GM23338 (cell line): ENCODE measurements around the gene EFNB2.

Source experiments
- CTCF ChIP-seq, 2 experiments: fragments of 200-600 bp in 1 of 2; sonication (generic) in 1 of 2; conservative IDR thresholded peaks; 2 replicates each; pipeline versions ENCODE4 v1.5.1 to v1.6.1; 2016 to 2017; ENCODE audit warnings: antibody characterized with exemption in 2 of 2, low read depth in 2 of 2, mild to moderate bottlenecking in 2 of 2, moderate library complexity in 1 of 2
- EZH2 ChIP-seq: fragments of 200-600 bp; sonication (generic); IDR thresholded peaks from one replicate; pipeline ENCODE4 v1.8.0; 2017; ENCODE audit warnings: antibody characterized with exemption, mild to moderate bottlenecking, low read depth; ENCODE audit not compliant: unreplicated experiment
- EZH2phosphoT487 ChIP-seq: fragments of 200-600 bp; sonication (generic); IDR thresholded peaks from one replicate; pipeline ENCODE4 v1.8.1; 2018; ENCODE audit warnings: antibody characterized with exemption; ENCODE audit not compliant: unreplicated experiment
- JUNB ChIP-seq: IDR thresholded peaks from one replicate; pipeline ENCODE4 v1.6.1; 2016; ENCODE audit warnings: antibody characterized with exemption; ENCODE audit not compliant: unreplicated experiment
- POLR2AphosphoS5 ChIP-seq: IDR thresholded peaks from 2 replicates; pipeline ENCODE4 v1.6.1; 2016; ENCODE audit warnings: antibody characterized with exemption, low read depth
- REST ChIP-seq: IDR thresholded peaks from one replicate; pipeline ENCODE4 v1.6.1; 2018; ENCODE audit warnings: antibody characterized with exemption; ENCODE audit not compliant: unreplicated experiment

GRCh38 chr13:106493533-106494220 lies 41.8 kb downstream of the EFNB2 start:
- TF ChIP-seq CTCF (conservative IDR thresholded peaks at IDR 0.05; ENCODE audit: low read depth in 2 of 2), result no peak
- TF ChIP-seq EZH2, result no peak
- no peak for TF ChIP-seq POLR2AphosphoS5
- no peak for TF ChIP-seq EZH2phosphoT487
- TF ChIP-seq REST, result no peak
- no peak for TF ChIP-seq JUNB
